K562 (cell line): ENCODE results near the gene SIDT2. TPM values are rescaled to one million over a fixed set of nuclear protein-coding genes. Genes with fewer than 3 reads are reported as not detected.

ENCODE experiments used
- ATAC-seq: fragments of 200-7000 bp; cut with Tn5 transposase; 3 replicates; pipeline ENCODE4 v1.9.1; 2020; ENCODE audit warnings: moderate library complexity
- BruUV-seq: library from RNA; stranded (reverse); fragments of 400-500 nt; replicated peaks from 2 replicates; lab custom pipeline; 2021; lab: Mats Ljungman, UMichigan
- CTCF ChIA-PET: fragments of 300-600 bp; formaldehyde crosslinking; extraction: SDS; loops from one replicate; lab custom pipeline; 2021; ENCODE audit warnings: low intra/inter-chr PET ratio; lab: Yijun Ruan, JAX
- POLR2A ChIA-PET: fragments of 300-600, 350-650 bp; sonication (Branson Sonifier 250); formaldehyde crosslinking; extraction: SDS; loops from one replicate; lab custom pipeline; 2021; ENCODE audit warnings: antibody characterized with exemption, inconsistent platforms; lab: Yijun Ruan, JAX
- DNase-seq, 4 experiments: peaks; one replicate each; pipeline versions ENCODE4 v3.0.0 to v3.0.0-alpha.2; 2011 to 2018; ENCODE audit warnings: low spot score in 3 of 4, mixed read lengths in 3 of 4; ENCODE audit errors: extremely low read depth in 1 of 4
- FAIRE-seq: peaks from 2 replicates; lab custom pipeline; 2011; peaks lifted over from hg19 to GRCh38; lab: Jason Lieb, UNC
- H2AFZ ChIP-seq: 2 replicates; pipeline ENCODE4 v1.6.0; 2011; ENCODE audit warnings: low read depth, low read length, control low read depth, inconsistent platforms
- H3K27ac ChIP-seq: fragments of 200-600 bp; 3 replicates; pipeline ENCODE4 v1.8.0; 2011; ENCODE audit warnings: low read depth, mild to moderate bottlenecking, control low read depth, inconsistent platforms, low read length, moderate library complexity, mixed read lengths; ENCODE audit errors: extremely low read depth
- H3K27me3 ChIP-seq, 2 experiments: fragments of 300-600 bp in 1 of 2; 2 replicates in 1 of 2; 3 replicates in 1 of 2; pipeline versions ENCODE4 v1.6.0 to v1.8.0; 2011; ENCODE audit warnings: inconsistent platforms in 2 of 2, low read length in 2 of 2, mild to moderate bottlenecking in 1 of 2, mixed read lengths in 1 of 2, moderate library complexity in 1 of 2; ENCODE audit not compliant: control insufficient read depth in 2 of 2, insufficient read depth in 2 of 2
- H3K36me3 ChIP-seq: fragments of 300-600 bp; 3 replicates; pipeline ENCODE4 v1.8.0; 2011; ENCODE audit warnings: mild to moderate bottlenecking, low read length, inconsistent platforms; ENCODE audit not compliant: control insufficient read depth, insufficient read depth
- H3K4me1 ChIP-seq, 2 experiments: fragments of 200-600 bp in 1 of 2; replicated peaks in 1 of 2; 2 replicates in 1 of 2; 3 replicates in 1 of 2; pipeline versions ENCODE4 v1.5.1 to v1.8.0; 2011; ENCODE audit warnings: inconsistent platforms in 2 of 2, low read length in 2 of 2, mild to moderate bottlenecking in 1 of 2, mixed read lengths in 1 of 2, moderate library complexity in 1 of 2; ENCODE audit not compliant: control insufficient read depth in 2 of 2, insufficient read depth in 2 of 2
- H3K4me2 ChIP-seq: 2 replicates; pipeline ENCODE4 v1.6.1; 2011; ENCODE audit warnings: low read length, control low read depth, inconsistent platforms, mixed read lengths; ENCODE audit not compliant: insufficient read depth
- H3K4me3 ChIP-seq: fragments of 200-600 bp; sonication (generic), shearing (Covaris generic); 2 replicates; pipeline ENCODE4 v1.5.1; 2016; ENCODE audit warnings: control low read depth, inconsistent platforms
- H3K79me2 ChIP-seq: fragments of 200-600 bp; 3 replicates; pipeline ENCODE4 v1.8.0; 2011; ENCODE audit warnings: low read length, inconsistent platforms; ENCODE audit not compliant: control insufficient read depth, insufficient read depth
- H3K9ac ChIP-seq, 2 experiments: 2 replicates each; pipeline versions ENCODE4 v1.6.0 to v1.6.1; 2011; ENCODE audit warnings: low read depth in 2 of 2, low read length in 2 of 2, control low read depth in 1 of 2, inconsistent platforms in 1 of 2, mild to moderate bottlenecking in 1 of 2, mixed read lengths in 1 of 2; ENCODE audit not compliant: insufficient read depth in 1 of 2
- H3K9me1 ChIP-seq: one replicate; pipeline ENCODE4 v1.6.0; 2011; ENCODE audit warnings: inconsistent platforms, mild to moderate bottlenecking, low read length, moderate library complexity; ENCODE audit not compliant: control insufficient read depth, insufficient read depth
- H3K9me3 ChIP-seq: replicated peaks from 2 replicates; pipeline ENCODE4 v1.5.1; 2011; ENCODE audit warnings: low read depth, low read length, inconsistent platforms; ENCODE audit not compliant: control insufficient read depth, insufficient read depth
- H4K20me1 ChIP-seq: replicated peaks from 2 replicates; pipeline ENCODE4 v1.6.1; 2011; ENCODE audit warnings: low read length, inconsistent platforms, mixed read lengths; ENCODE audit not compliant: control insufficient read depth, insufficient read depth
- BACH1 ChIP-seq: fragments of 200-800 bp; sonication (Bioruptor generic); IDR thresholded peaks from 2 replicates; pipeline ENCODE4 v1.6.1; 2016; ENCODE audit warnings: missing genetic modification characterization, missing compliant biosample characterization
- HNRNPUL1 ChIP-seq: fragments of 200-400 bp; formaldehyde crosslinking; IDR thresholded peaks from 2 replicates; pipeline ENCODE4 v1.6.1; 2017; ENCODE audit warnings: low read length
- KAT2B ChIP-seq: IDR thresholded peaks from one replicate; pipeline ENCODE4 v1.6.1; 2012; ENCODE audit warnings: low read depth, mild to moderate bottlenecking, control low read depth, inconsistent platforms, low read length, moderate library complexity
- KLF16 ChIP-seq: IDR thresholded peaks from 2 replicates; pipeline ENCODE4 v1.6.1; 2016; ENCODE audit warnings: antibody characterized with exemption
- RBM15 ChIP-seq: fragments of 200-400 bp; formaldehyde crosslinking; IDR thresholded peaks from 2 replicates; pipeline ENCODE4 v1.6.1; 2018; ENCODE audit warnings: mild to moderate bottlenecking, low read length, moderate library complexity; ENCODE audit not compliant: insufficient read depth
- SNRNP70 ChIP-seq: fragments of 200-400 bp; formaldehyde crosslinking; optimal IDR thresholded peaks from 2 replicates; pipeline ENCODE3; 2017; ENCODE audit warnings: low read depth, low read length
- ZBED1 ChIP-seq: IDR thresholded peaks from 2 replicates; pipeline ENCODE4 v1.6.1; 2014
- WGBS: fragments of 100-300 bp; shearing (Covaris generic); methylation state at CpG from one replicate; pipeline ENCODE4 v1.1.6; 2016; ENCODE audit warnings: low coverage, mixed read lengths; ENCODE audit not compliant: insufficient coverage; ENCODE audit errors: missing lambda C conversion rate; 5-methylcytosine and 5-hydroxymethylcytosine counted together
- in situ Hi-C: fragments of 300-500 bp; cut with MboI; formaldehyde crosslinking; loops from 4 replicates; pipeline ENCODE4 v1.15.0; 2018; ENCODE audit warnings: inconsistent platforms, mixed read lengths
- intact Hi-C: fragments of 100-400 bp; cut with micrococcal nuclease; formaldehyde crosslinking; loops from 2 replicates; pipeline ENCODE4 v1.14.2; 2022
- polyA plus RNA-seq, 8 experiments: library from polyadenylated mRNA; depleted of rRNA in 4 of 8; stranded (reverse) in 5 of 8; unstranded in 3 of 8; fragments of >200 nt; fragmentation: Nextera tagmentation in 2 of 8; fragmentation: Illumina TruSeq in 1 of 8; extraction: Ambion mirVana in 2 of 8; extraction: Trizol in 1 of 8; gene quantifications; 2 replicates each; pipeline versions ENCODE4 v1.2.1 to v1.2.3, GENCODE V29; 2011 to 2014; ENCODE audit warnings: inconsistent platforms in 1 of 8, missing spikeins in 1 of 8
- total RNA-seq, 7 experiments: library from RNA; depleted of rRNA in 6 of 7; stranded (reverse); fragments of >200 nt in 6 of 7; fragmentation: Illumina TruSeq in 2 of 7; extraction: Trizol in 2 of 7; gene quantifications; 2 replicates each; pipeline versions ENCODE4 v1.2.1 to v1.2.3, GENCODE V29; 2011 to 2021; ENCODE audit warnings: low replicate concordance in 1 of 7
- TF ChIP-seq, protein P1 (sequence below): fragments of 250-450 bp; sonication (Bioruptor Pico); IDR thresholded peaks from 2 replicates; pipeline ENCODE4 v1.4.0; 2020
- TF ChIP-seq, protein P2 (sequence below), 2 experiments: fragments of 450-650 bp; IDR thresholded peaks; 2 replicates each; pipeline ENCODE4 v1.6.1; 2016
- TF ChIP-seq, protein P3 (sequence below): fragments of 200-800 bp; sonication (Bioruptor generic); IDR thresholded peaks from 2 replicates; pipeline ENCODE4 v1.6.1; 2016; ENCODE audit warnings: missing genetic modification characterization, missing compliant biosample characterization

SIDT2 gene
- total and polyA plus RNA-seq, 9 of the 15 experiments (the other 6 are each of a cell fraction or from before 2014, with no cell fraction given) = 2.4 to 20.2 (median 6.5) TPM

GRCh38 chr11:117185736-117186430 lies 7.3 kb downstream of the SIDT2 start:
- no peaks in the 10 kb centered on the region for H3K9me1 ChIP-seq
- 60% methylated on average over 3 of the region's 5 CpGs for WGBS
- no peak overlapping the region for H3K27ac ChIP-seq
- DNase-seq (no peak), ATAC-seq (no peak), FAIRE-seq (no peak)
- peak overlapping the region in 1 of 2 experiments; percentile 13; a peak in 1 of 4 replicates for H3K9ac ChIP-seq
- CTCF ChIA-PET = no interaction called here
- in situ Hi-C loops = no loop called here
- intact Hi-C loops = no loop called here
- no peaks in the 10 kb centered on the region for H3K9me3 ChIP-seq
- POLR2A ChIA-PET = interaction anchor here (0.7 to 0.8 kb wide), 2 partner anchors 12 to 37 kb away, joined by 3 read pairs; no protein-coding TSS in a partner anchor
- TF ChIP-seq ZBED1 (no peak), HNRNPUL1 (no peak), KAT2B (no peak), KLF16 (no peak), SNRNP70 (no peak), RBM15 (no peak), BACH1 (tag) (no peak)
- TF ChIP-seq, protein P1, sequence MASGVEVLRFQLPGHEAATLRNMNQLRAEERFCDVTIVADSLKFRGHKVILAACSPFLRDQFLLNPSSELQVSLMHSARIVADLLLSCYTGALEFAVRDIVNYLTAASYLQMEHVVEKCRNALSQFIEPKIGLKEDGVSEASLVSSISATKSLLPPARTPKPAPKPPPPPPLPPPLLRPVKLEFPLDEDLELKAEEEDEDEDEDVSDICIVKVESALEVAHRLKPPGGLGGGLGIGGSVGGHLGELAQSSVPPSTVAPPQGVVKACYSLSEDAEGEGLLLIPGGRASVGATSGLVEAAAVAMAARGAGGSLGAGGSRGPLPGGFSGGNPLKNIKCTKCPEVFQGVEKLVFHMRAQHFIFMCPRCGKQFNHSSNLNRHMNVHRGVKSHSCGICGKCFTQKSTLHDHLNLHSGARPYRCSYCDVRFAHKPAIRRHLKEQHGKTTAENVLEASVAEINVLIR (CRISPR knock-in tag) = no peak
- TF ChIP-seq, protein P2, sequence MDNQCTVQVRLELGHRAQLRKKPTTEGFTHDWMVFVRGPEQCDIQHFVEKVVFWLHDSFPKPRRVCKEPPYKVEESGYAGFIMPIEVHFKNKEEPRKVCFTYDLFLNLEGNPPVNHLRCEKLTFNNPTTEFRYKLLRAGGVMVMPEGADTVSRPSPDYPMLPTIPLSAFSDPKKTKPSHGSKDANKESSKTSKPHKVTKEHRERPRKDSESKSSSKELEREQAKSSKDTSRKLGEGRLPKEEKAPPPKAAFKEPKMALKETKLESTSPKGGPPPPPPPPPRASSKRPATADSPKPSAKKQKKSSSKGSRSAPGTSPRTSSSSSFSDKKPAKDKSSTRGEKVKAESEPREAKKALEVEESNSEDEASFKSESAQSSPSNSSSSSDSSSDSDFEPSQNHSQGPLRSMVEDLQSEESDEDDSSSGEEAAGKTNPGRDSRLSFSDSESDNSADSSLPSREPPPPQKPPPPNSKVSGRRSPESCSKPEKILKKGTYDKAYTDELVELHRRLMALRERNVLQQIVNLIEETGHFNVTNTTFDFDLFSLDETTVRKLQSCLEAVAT (IDR thresholded peaks at IDR 0.05) = no peak
- TF ChIP-seq, protein P3, sequence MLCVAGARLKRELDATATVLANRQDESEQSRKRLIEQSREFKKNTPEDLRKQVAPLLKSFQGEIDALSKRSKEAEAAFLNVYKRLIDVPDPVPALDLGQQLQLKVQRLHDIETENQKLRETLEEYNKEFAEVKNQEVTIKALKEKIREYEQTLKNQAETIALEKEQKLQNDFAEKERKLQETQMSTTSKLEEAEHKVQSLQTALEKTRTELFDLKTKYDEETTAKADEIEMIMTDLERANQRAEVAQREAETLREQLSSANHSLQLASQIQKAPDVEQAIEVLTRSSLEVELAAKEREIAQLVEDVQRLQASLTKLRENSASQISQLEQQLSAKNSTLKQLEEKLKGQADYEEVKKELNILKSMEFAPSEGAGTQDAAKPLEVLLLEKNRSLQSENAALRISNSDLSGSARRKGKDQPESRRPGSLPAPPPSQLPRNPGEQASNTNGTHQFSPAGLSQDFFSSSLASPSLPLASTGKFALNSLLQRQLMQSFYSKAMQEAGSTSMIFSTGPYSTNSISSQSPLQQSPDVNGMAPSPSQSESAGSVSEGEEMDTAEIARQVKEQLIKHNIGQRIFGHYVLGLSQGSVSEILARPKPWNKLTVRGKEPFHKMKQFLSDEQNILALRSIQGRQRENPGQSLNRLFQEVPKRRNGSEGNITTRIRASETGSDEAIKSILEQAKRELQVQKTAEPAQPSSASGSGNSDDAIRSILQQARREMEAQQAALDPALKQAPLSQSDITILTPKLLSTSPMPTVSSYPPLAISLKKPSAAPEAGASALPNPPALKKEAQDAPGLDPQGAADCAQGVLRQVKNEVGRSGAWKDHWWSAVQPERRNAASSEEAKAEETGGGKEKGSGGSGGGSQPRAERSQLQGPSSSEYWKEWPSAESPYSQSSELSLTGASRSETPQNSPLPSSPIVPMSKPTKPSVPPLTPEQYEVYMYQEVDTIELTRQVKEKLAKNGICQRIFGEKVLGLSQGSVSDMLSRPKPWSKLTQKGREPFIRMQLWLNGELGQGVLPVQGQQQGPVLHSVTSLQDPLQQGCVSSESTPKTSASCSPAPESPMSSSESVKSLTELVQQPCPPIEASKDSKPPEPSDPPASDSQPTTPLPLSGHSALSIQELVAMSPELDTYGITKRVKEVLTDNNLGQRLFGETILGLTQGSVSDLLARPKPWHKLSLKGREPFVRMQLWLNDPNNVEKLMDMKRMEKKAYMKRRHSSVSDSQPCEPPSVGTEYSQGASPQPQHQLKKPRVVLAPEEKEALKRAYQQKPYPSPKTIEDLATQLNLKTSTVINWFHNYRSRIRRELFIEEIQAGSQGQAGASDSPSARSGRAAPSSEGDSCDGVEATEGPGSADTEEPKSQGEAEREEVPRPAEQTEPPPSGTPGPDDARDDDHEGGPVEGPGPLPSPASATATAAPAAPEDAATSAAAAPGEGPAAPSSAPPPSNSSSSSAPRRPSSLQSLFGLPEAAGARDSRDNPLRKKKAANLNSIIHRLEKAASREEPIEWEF = no peak
- TF ChIP-seq, all 486 proteins: peak for 0
- H2AFZ ChIP-seq = no peak overlapping the region
- H3K36me3 ChIP-seq = peaks cover 49% of the 10 kb centered on the region
- H3K79me2 ChIP-seq = 0 out of 3 replicates have a peak, but pooled peaks cover 1% of the 10 kb centered on the region
- H3K4me1 ChIP-seq = peaks cover 3 to 14% of the 10 kb centered on the region in 2 experiments
- no peak overlapping the region for H3K4me3 ChIP-seq
- H4K20me1 ChIP-seq = 0 out of 2 replicates have a peak, but pooled peaks cover 3% of the 10 kb centered on the region
- BruUV-seq = no TSS peak
- no peak overlapping the region for H3K4me2 ChIP-seq
- H3K27me3 ChIP-seq = no peaks in the 10 kb centered on the region
